ENCODE data around the gene TMC8.
"Not testable (repeated sequence)": the region's sequence is repeated elsewhere in the genome, so short reads cannot be mapped to it uniquely, and the experiment has no call there.

TMC8 gene

GRCh38 chr17:78138204-78139060 lies 7.9 kb downstream of the TMC8 start:
- DNase-seq = no peak

- not testable (repeated sequence) for DNase-seq
Measured at GRCh38 chr17:78139861-78140168, 9.2 kb downstream of the TMC8 start.

GRCh38 chr17:78140169-78141051 lies 9.8 kb downstream of the TMC8 start:
- DNase-seq = peak; percentile 82

- DNase-seq = no peak
Measured at GRCh38 chr17:78141437-78142118, 11.0 kb downstream of the TMC8 start.

- no peak for DNase-seq
Measured at GRCh38 chr17:78142119-78142861, 11.7 kb downstream of the TMC8 start.

GRCh38 chr17:78143214-78144146 lies 12.9 kb downstream of the TMC8 start:
- DNase-seq = no peak

- no peak for DNase-seq
Measured at GRCh38 chr17:78144147-78144719, 13.7 kb downstream of the TMC8 start.

- DNase-seq = no peak
Measured at GRCh38 chr17:78144736-78145641, 14.4 kb downstream of the TMC8 start.

- DNase-seq = no peak
Measured at GRCh38 chr17:78146471-78146869, 15.9 kb downstream of the TMC8 start.

- no peak for DNase-seq
Measured at GRCh38 chr17:78146881-78147280, 16.3 kb downstream of the TMC8 start.

- DNase-seq = no peak
Measured at GRCh38 chr17:78147315-78147998, 16.9 kb downstream of the TMC8 start.

- DNase-seq = no peak
Measured at GRCh38 chr17:78148286-78149016, 17.9 kb downstream of the TMC8 start.

GRCh38 chr17:78151514-78152008 lies 21.0 kb downstream of the TMC8 start:
- no peak for DNase-seq

GRCh38 chr17:78154903-78155811 lies 24.6 kb downstream of the TMC8 start:
- no peak for DNase-seq

GRCh38 chr17:78159575-78160158 lies 29.1 kb downstream of the TMC8 start:
- no peak for DNase-seq

GRCh38 chr17:78163881-78164747 lies 33.5 kb downstream of the TMC8 start:
- no peak for DNase-seq
